ENCODE data around the gene SLC13A2. TPM values are rescaled to one million over a fixed set of nuclear protein-coding genes. Genes with fewer than 3 reads are reported as not detected.
A peak's percentile ranks its signal among the peaks of the same experiment; 100 is the strongest.

The SLC13A2 gene
- total RNA-seq, 2 donors from 2014 or later, result 1.8 TPM; not detected in 1

DNA sequence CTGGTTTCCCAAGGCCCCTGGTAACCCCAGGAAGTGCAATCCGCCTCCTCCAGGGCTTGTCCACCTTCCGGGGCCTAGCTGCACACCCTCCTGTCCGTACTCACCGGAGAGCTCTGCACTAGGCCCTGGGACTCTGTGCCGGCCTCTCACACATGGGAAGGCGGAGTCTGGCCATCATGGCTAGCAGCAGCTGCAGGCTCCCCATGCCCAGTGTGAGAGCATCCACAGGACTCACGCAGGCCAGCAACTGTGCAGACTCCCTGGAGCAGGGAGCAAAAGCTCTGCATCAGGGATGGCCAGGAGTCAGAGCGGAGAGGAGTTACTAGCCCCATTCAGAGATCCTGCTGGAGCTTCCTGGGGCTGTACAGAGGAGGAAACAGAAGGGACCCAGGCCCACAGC, 52.9 kb downstream of the SLC13A2 start:
- H3K9me3 ChIP-seq, result no peaks in the 10 kb centered on the region
- H3K27ac ChIP-seq, result no peak overlapping the region
- H3K27me3 ChIP-seq, result no peaks in the 10 kb centered on the region
- intact Hi-C loops (cut with DNase I), result no loop called here
- DNase-seq, result peak in 2 of 4 donors; percentile 15 to 69
- H3K36me3 ChIP-seq (replicated peaks in 1 of 2; ENCODE audit: insufficient read depth in 1 of 2, low read depth in 2 of 2), result no peaks in the 10 kb centered on the region
- peaks cover 33% of the 10 kb centered on the region for H3K4me1 ChIP-seq
- H3K4me3 ChIP-seq, result no peak overlapping the region
- no peak for ATAC-seq
- no peak for TF ChIP-seq POLR2A (IDR thresholded peaks at IDR 0.05)
- TF ChIP-seq, protein P1, sequence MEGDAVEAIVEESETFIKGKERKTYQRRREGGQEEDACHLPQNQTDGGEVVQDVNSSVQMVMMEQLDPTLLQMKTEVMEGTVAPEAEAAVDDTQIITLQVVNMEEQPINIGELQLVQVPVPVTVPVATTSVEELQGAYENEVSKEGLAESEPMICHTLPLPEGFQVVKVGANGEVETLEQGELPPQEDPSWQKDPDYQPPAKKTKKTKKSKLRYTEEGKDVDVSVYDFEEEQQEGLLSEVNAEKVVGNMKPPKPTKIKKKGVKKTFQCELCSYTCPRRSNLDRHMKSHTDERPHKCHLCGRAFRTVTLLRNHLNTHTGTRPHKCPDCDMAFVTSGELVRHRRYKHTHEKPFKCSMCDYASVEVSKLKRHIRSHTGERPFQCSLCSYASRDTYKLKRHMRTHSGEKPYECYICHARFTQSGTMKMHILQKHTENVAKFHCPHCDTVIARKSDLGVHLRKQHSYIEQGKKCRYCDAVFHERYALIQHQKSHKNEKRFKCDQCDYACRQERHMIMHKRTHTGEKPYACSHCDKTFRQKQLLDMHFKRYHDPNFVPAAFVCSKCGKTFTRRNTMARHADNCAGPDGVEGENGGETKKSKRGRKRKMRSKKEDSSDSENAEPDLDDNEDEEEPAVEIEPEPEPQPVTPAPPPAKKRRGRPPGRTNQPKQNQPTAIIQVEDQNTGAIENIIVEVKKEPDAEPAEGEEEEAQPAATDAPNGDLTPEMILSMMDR (IDR thresholded peaks at IDR 0.05), result no peak
- WGBS, 2 donors, result 55 to 76% methylated on average over 5 to 8 of the region's 8 CpGs

- intact Hi-C loops (cut with DNase I), result no loop called here
- ATAC-seq, result no peak
- no peak for DNase-seq
- peaks cover 33% of the 10 kb centered on the region for H3K4me1 ChIP-seq
- TF ChIP-seq POLR2A (IDR thresholded peaks at IDR 0.05), result no peak
- TF ChIP-seq, protein P1 (IDR thresholded peaks at IDR 0.05), result no peak
- H3K4me3 ChIP-seq, result no peak overlapping the region
- 92 to 97% methylated on average over 2 of the region's 2 CpGs for WGBS, 2 donors
- H3K27me3 ChIP-seq, result no peaks in the 10 kb centered on the region
- peak overlapping the region in 1 of 4 donors; percentile 16 for H3K27ac ChIP-seq
- H3K36me3 ChIP-seq (replicated peaks in 1 of 2; ENCODE audit: insufficient read depth in 1 of 2, low read depth in 2 of 2), result no peaks in the 10 kb centered on the region
- H3K9me3 ChIP-seq, result no peaks in the 10 kb centered on the region
Observed at GRCh38 chr17:28527181-28527681, 53.8 kb downstream of the SLC13A2 start.

GRCh38 chr17:28527859-28528258, 54.4 kb downstream of the SLC13A2 start:
- peak; percentile 34 for ATAC-seq
- Histone ChIP-seq H3K9me3 (no peaks in the 10 kb centered on the region), H3K36me3 (replicated peaks in 1 of 2; ENCODE audit: insufficient read depth in 1 of 2, low read depth in 2 of 2) (no peaks in the 10 kb centered on the region), H3K4me3 (no peak overlapping the region), H3K27ac (peak overlapping the region in 1 of 4 donors; percentile 16), H3K27me3 (no peaks in the 10 kb centered on the region), H3K4me1 (peaks cover 33% of the 10 kb centered on the region)
- WGBS, 2 donors, result 23 to 40% methylated on average over 2 of the region's 2 CpGs
- peak; percentile 20 to 74 (median 52) for DNase-seq
- TF ChIP-seq POLR2A (IDR thresholded peaks at IDR 0.05), result no peak
- TF ChIP-seq, protein P1 (IDR thresholded peaks at IDR 0.05), result no peak
- intact Hi-C loops (cut with DNase I), result no loop called here

DNA sequence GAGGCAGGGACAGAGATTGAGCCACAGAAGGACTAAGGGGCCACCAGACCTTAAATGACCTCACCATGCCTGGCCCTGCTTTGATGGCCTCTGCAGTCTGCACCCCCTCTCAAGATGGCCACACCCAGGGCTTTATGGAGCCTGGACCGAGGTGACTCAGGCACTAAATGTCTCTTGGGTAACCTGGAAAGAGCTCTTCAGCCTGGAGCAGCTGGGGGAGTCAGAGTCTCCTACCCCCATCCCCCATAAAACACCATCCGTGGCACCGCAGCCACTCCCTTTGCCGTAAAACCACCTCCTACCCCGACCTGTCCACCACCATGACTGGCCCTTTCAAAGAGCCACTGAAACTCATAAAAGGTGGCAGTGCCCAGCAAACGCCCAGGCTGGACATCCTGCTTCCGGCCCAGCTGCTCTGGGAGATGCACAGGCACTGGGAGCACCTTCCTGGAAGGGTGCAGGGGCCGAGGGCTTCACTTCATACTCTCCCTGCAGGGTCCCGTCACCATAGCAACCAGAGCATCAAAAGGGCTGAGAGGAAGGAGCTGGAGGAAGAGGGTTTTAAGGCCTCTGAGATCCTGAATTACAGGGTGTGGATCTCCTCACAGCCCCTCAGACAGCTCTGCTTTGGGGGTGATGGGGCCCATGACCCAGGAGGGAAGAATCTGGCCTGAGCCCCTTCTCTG, 55.0 kb downstream of the SLC13A2 start:
- ATAC-seq (no peak), DNase-seq (no peak)
- Histone ChIP-seq H3K27ac (peak overlapping the region in 1 of 4 donors; percentile 16), H3K27me3 (no peaks in the 10 kb centered on the region), H3K4me1 (peaks cover 33% of the 10 kb centered on the region), H3K36me3 (replicated peaks in 1 of 2; ENCODE audit: insufficient read depth in 1 of 2, low read depth in 2 of 2) (no peaks in the 10 kb centered on the region), H3K4me3 (no peak overlapping the region), H3K9me3 (no peaks in the 10 kb centered on the region)
- intact Hi-C loops (cut with DNase I), result no loop called here
- WGBS, 2 donors, result 68 to 81% methylated on average over 9 of the region's 9 CpGs
- TF ChIP-seq POLR2A (IDR thresholded peaks at IDR 0.05), result no peak
- TF ChIP-seq, protein P1 (IDR thresholded peaks at IDR 0.05), result no peak

- no peaks in the 10 kb centered on the region for H3K27me3 ChIP-seq
- intact Hi-C loops (cut with DNase I), result no loop called here
- ATAC-seq (no peak), DNase-seq (no peak)
- H3K36me3 ChIP-seq (replicated peaks in 1 of 2; ENCODE audit: insufficient read depth in 1 of 2, low read depth in 2 of 2), result no peaks in the 10 kb centered on the region
- H3K9me3 ChIP-seq, result no peaks in the 10 kb centered on the region
- no peak overlapping the region for H3K27ac ChIP-seq
- H3K4me3 ChIP-seq, result no peak overlapping the region
- peaks cover 33% of the 10 kb centered on the region for H3K4me1 ChIP-seq
- TF ChIP-seq, protein P1 (IDR thresholded peaks at IDR 0.05), result no peak
- TF ChIP-seq POLR2A (IDR thresholded peaks at IDR 0.05), result no peak
- 72 to 85% methylated on average over 3 of the region's 3 CpGs for WGBS, 2 donors
Observed at GRCh38 chr17:28529013-28529400, 55.6 kb downstream of the SLC13A2 start.

All from body of pancreas (tissue), 4 donors.